Activated B cell treated with CpG ODN at 0.5 μM for 24 hours (primary cell): ENCODE results near the gene RALGAPA2. TPM values are rescaled to one million over a fixed set of nuclear protein-coding genes. Genes with fewer than 3 reads are reported as not detected.

ENCODE experiments used
- ATAC-seq: fragments of 200-7000 bp; cut with Tn5 transposase; one replicate; pipeline ENCODE4 v1.10.0; 2021; ENCODE audit warnings: low read depth, mild to moderate bottlenecking, moderate library complexity
- CTCF ChIA-PET: fragments of 350-600 bp; sonication (Branson Sonifier 250); formaldehyde crosslinking; loops from one replicate; lab custom pipeline; 2021; ENCODE audit warnings: antibody characterized with exemption; lab: Charles Lee
- POLR2A ChIA-PET: fragments of 350-600 bp; sonication (Branson Sonifier 250); formaldehyde crosslinking; loops from one replicate; lab custom pipeline; 2021; ENCODE audit warnings: antibody characterized with exemption; lab: Charles Lee
- DNase-seq: peaks from one replicate; pipeline ENCODE4 v3.0.0; 2022
- H3K27ac Mint-ChIP-seq: one replicate; pipeline ENCODE4 v1.8.0; 2020; ENCODE audit warnings: mixed read lengths
- H3K27me3 Mint-ChIP-seq: one replicate; pipeline ENCODE4 v1.8.0; 2021; ENCODE audit warnings: mixed read lengths
- H3K36me3 Mint-ChIP-seq: one replicate; pipeline ENCODE4 v1.8.0; 2021; ENCODE audit warnings: low read depth, mixed read lengths
- H3K4me1 Mint-ChIP-seq: one replicate; pipeline ENCODE4 v1.8.0; 2021; ENCODE audit warnings: mixed read lengths
- H3K4me3 Mint-ChIP-seq: one replicate; pipeline ENCODE4 v1.8.0; 2020; ENCODE audit warnings: mild to moderate bottlenecking, mixed read lengths
- H3K9me3 Mint-ChIP-seq: one replicate; pipeline ENCODE4 v1.8.0; 2020; ENCODE audit warnings: mixed read lengths
- intact Hi-C: fragments of 100-400 bp; cut with micrococcal nuclease; formaldehyde crosslinking; loops from one replicate; pipeline ENCODE4 v1.15.1; 2024
- total RNA-seq: library from RNA; stranded (reverse); gene quantifications from 2 replicates; pipeline ENCODE4 v1.2.3, GENCODE V29; 2022
- TF ChIP-seq, protein P1 (sequence below): fragments of 200-600 bp; IDR thresholded peaks from one replicate; pipeline ENCODE4 v1.8.0; 2022; ENCODE audit warnings: antibody characterized with exemption, mild to moderate bottlenecking

The RALGAPA2 gene
- total RNA-seq, 1 donor from 2014 or later, result 19.2 TPM

DNA sequence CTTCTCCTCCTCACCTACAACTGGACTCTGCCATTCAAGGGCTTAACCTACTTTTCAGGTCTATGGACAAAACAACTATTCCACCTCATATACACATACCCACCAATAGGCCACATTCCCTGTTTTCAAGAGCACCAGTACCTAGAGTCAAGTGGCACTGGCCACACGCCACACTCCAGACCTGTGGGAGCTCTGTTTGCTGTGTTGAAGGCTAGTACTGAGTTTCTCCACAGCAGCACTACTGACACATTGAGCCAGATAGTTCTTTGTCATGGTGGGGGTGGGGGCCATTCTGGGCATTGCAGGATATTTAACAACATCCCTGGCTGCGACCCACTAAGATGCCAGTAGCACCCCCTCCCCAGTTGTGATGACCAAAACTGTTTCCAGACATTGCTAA, 84.1 kb downstream of the RALGAPA2 start:
- no peaks in the 10 kb centered on the region for H3K4me1 Mint-ChIP-seq
- H3K9me3 Mint-ChIP-seq, result no peaks in the 10 kb centered on the region
- no peak overlapping the region for H3K4me3 Mint-ChIP-seq
- TF ChIP-seq, protein P1, sequence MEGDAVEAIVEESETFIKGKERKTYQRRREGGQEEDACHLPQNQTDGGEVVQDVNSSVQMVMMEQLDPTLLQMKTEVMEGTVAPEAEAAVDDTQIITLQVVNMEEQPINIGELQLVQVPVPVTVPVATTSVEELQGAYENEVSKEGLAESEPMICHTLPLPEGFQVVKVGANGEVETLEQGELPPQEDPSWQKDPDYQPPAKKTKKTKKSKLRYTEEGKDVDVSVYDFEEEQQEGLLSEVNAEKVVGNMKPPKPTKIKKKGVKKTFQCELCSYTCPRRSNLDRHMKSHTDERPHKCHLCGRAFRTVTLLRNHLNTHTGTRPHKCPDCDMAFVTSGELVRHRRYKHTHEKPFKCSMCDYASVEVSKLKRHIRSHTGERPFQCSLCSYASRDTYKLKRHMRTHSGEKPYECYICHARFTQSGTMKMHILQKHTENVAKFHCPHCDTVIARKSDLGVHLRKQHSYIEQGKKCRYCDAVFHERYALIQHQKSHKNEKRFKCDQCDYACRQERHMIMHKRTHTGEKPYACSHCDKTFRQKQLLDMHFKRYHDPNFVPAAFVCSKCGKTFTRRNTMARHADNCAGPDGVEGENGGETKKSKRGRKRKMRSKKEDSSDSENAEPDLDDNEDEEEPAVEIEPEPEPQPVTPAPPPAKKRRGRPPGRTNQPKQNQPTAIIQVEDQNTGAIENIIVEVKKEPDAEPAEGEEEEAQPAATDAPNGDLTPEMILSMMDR, result no peak
- intact Hi-C loops, result no loop called here
- POLR2A ChIA-PET, result no interaction called here
- CTCF ChIA-PET, result no interaction called here
- peaks cover 50% of the 10 kb centered on the region for H3K36me3 Mint-ChIP-seq
- no peak overlapping the region for H3K27ac Mint-ChIP-seq
- DNase-seq (no peak), ATAC-seq (no peak)
- H3K27me3 Mint-ChIP-seq, result no peaks in the 10 kb centered on the region

DNA sequence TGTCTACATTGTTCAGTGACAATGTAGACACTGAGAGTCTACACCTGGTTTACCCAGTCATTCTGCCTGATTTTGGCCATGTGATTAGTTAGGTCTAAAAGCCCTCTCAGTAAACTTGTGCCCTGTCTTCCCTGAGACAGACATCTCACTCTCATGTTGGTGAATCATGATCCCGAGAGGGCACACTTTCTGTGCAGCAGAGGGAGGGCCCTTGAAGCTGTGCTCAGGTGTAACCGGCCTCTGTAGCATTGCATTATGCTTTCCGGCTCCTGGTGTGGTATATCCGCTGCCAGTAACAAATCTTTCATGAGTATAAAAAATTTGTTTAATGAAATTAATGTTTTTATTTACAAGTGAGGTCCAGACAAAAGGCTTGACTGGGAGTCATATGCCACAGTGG, 85.0 kb downstream of the RALGAPA2 start:
- CTCF ChIA-PET, result no interaction called here
- TF ChIP-seq, protein P1, result no peak
- H3K27ac Mint-ChIP-seq, result no peak overlapping the region
- intact Hi-C loops, result no loop called here
- no peaks in the 10 kb centered on the region for H3K9me3 Mint-ChIP-seq
- H3K4me3 Mint-ChIP-seq, result no peak overlapping the region
- peaks cover 46% of the 10 kb centered on the region for H3K36me3 Mint-ChIP-seq
- ATAC-seq (no peak), DNase-seq (no peak)
- POLR2A ChIA-PET, result no interaction called here
- no peaks in the 10 kb centered on the region for H3K4me1 Mint-ChIP-seq
- no peaks in the 10 kb centered on the region for H3K27me3 Mint-ChIP-seq

DNA sequence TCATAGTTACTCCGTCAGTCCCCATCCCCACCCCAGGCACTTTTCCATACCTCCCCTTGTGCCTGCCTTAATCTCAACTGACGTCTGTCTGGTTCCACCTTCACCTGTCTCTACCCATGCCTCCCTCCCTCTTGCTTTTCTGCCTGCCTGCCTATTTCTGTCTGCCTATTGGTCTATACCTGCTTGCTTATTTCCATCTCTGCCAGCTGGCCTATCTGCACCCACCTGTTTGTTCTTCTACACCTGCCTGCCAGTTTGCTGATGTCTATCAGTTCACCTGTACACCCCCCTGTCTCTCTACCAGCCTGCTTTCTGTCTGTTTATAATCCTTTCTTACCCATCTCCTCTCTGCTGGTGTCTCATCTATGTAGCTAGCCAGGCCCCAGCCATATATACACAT, 87.5 kb downstream of the RALGAPA2 start:
- Mint-ChIP-seq H3K27ac (no peak overlapping the region), H3K36me3 (peaks cover 41% of the 10 kb centered on the region), H3K27me3 (no peaks in the 10 kb centered on the region), H3K9me3 (no peaks in the 10 kb centered on the region), H3K4me1 (no peaks in the 10 kb centered on the region), H3K4me3 (no peak overlapping the region)
- DNase-seq (no peak), ATAC-seq (no peak)
- POLR2A ChIA-PET, result no interaction called here
- TF ChIP-seq, protein P1, result no peak
- CTCF ChIA-PET, result no interaction called here
- intact Hi-C loops, result no loop called here

DNA sequence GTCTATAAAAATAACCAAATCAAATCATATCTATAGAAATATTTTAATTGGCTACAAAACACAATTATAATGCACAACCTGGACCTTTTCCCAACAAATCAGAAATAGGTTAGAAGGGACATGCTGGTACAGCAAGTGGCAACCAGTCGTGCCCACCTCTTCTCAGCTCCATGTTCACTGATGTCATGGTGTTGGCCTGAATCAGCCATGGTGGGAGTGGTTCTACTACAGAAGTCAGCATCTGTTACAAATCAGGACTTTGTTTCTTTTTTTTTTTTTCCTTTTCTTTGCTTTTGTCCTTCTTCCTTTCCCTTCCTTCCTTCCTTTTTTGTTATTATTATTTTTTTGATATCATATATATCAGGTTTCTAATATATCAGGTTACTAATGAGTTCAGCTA, 91.2 kb downstream of the RALGAPA2 start:
- Mint-ChIP-seq H3K27ac (no peak overlapping the region), H3K4me3 (no peak overlapping the region), H3K9me3 (no peaks in the 10 kb centered on the region), H3K36me3 (peaks cover 30% of the 10 kb centered on the region), H3K27me3 (no peaks in the 10 kb centered on the region), H3K4me1 (no peaks in the 10 kb centered on the region)
- ChIA-PET CTCF (no interaction called here), POLR2A (no interaction called here)
- DNase-seq, result no peak
- intact Hi-C loops, result no loop called here
- no peak for ATAC-seq
- TF ChIP-seq, protein P1, result no peak

DNA sequence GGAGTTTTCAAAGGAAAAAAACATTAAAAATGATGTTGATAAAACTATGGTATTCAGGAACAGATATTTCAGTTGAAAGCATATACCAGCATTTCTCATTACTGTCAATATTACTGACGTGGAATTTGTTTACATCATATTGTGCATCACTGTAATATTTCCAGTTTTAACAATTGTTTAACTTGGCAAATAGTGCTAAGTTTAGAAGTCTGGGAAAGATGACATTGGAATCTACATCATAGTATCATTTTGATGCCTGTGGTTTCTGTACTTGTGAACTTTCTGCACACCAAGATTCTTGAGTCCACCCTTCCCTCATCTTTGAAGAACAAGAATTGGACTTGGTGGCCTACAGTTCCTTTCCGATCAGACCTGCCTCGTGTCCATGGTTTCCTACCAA, 98.1 kb downstream of the RALGAPA2 start:
- TF ChIP-seq, protein P1, result no peak
- no peak overlapping the region for H3K27ac Mint-ChIP-seq
- CTCF ChIA-PET, result no interaction called here
- no peaks in the 10 kb centered on the region for H3K27me3 Mint-ChIP-seq
- intact Hi-C loops, result no loop called here
- no peaks in the 10 kb centered on the region for H3K4me1 Mint-ChIP-seq
- POLR2A ChIA-PET, result no interaction called here
- DNase-seq, result no peak
- H3K4me3 Mint-ChIP-seq, result no peak overlapping the region
- peaks cover 39% of the 10 kb centered on the region for H3K36me3 Mint-ChIP-seq
- no peaks in the 10 kb centered on the region for H3K9me3 Mint-ChIP-seq
- no peak for ATAC-seq
